Ishikawa (cell line): ENCODE results near the gene MGMT.

ENCODE experiments used
- CEBPB ChIP-seq: IDR thresholded peaks from 2 replicates; pipeline ENCODE4 v1.6.1; 2012
- EGR1 ChIP-seq: IDR thresholded peaks from 2 replicates; pipeline ENCODE4 v1.6.1; 2012
- TAF1 ChIP-seq: IDR thresholded peaks from 2 replicates; pipeline ENCODE4 v1.6.1; 2012; ENCODE audit warnings: low read depth, mild to moderate bottlenecking
- TEAD4 ChIP-seq: IDR thresholded peaks from 2 replicates; pipeline ENCODE4 v1.6.1; 2012
- YY1 ChIP-seq: IDR thresholded peaks from 2 replicates; pipeline ENCODE4 v1.6.1; 2012; ENCODE audit warnings: low read depth
- ZBTB7A ChIP-seq: IDR thresholded peaks from 2 replicates; pipeline ENCODE4 v1.6.1; 2012; ENCODE audit warnings: low read depth

DNA sequence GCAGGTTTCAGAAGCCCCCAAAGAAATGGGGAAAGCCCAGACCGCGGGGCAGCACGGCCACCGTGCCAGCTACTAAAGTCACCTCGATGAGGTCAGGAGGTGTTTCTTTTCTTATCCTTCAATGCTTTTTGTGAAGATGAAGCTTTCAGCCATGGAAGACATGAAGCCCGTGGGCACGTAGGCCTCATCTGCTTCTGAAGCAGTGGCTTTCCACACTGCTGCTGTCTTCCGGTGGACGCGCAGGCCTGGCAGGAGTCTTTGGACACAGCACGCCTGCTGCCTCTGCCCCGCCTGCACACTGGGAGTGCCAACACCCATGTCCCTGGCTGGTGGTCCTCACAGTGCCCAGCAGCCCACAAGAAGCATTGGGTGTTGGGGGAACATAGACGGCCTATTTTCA lies 311.5 kb downstream of the MGMT start:
- TF ChIP-seq CEBPB: no peak
- TF ChIP-seq EGR1: no peak
- no peak for TF ChIP-seq ZBTB7A
- TF ChIP-seq TAF1: no peak
- TF ChIP-seq TEAD4: no peak
- TF ChIP-seq YY1: no peak
